Fibroblast of pulmonary artery (primary cell): Measurements from ENCODE around the gene PLCH1.

ENCODE experiments used
- DNase-seq: peaks from one replicate; pipeline ENCODE4 v3.0.0-alpha.2; 2010; ENCODE audit warnings: low read depth
- H3K4me3 ChIP-seq: replicated peaks from 2 replicates; pipeline ENCODE4 v1.5.1; 2011; ENCODE audit warnings: low read depth, mild to moderate bottlenecking, control low read depth, low read length, moderate library complexity
- TF ChIP-seq, protein P1 (sequence below): IDR thresholded peaks from 2 replicates; pipeline ENCODE4 v1.5.1; 2011; ENCODE audit warnings: mild to moderate bottlenecking, control low read depth, low read length, inconsistent platforms; ENCODE audit errors: missing control alignments

The PLCH1 gene

DNA sequence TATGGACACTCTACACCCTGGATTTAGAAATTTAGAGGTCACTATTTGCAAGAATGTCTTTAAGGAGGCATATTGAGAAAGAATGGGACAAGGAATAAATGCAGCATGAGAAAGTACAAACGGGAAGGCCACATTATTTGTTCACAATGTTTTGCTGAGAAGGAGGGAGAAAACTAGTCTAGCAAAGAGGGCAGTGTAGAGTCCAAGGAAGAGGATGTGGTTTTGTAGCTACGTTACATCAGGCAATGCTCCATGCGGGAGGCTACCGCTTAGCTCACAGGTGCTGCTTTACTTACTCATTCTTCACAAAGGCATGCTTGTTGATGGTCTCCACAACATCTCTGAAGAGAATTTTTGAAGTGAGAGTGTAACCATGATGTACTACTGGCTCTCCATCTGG lies 191.1 kb downstream of the PLCH1 start:
- DNase-seq = no peak
- H3K4me3 ChIP-seq = no peak overlapping the region
- TF ChIP-seq, protein P1, sequence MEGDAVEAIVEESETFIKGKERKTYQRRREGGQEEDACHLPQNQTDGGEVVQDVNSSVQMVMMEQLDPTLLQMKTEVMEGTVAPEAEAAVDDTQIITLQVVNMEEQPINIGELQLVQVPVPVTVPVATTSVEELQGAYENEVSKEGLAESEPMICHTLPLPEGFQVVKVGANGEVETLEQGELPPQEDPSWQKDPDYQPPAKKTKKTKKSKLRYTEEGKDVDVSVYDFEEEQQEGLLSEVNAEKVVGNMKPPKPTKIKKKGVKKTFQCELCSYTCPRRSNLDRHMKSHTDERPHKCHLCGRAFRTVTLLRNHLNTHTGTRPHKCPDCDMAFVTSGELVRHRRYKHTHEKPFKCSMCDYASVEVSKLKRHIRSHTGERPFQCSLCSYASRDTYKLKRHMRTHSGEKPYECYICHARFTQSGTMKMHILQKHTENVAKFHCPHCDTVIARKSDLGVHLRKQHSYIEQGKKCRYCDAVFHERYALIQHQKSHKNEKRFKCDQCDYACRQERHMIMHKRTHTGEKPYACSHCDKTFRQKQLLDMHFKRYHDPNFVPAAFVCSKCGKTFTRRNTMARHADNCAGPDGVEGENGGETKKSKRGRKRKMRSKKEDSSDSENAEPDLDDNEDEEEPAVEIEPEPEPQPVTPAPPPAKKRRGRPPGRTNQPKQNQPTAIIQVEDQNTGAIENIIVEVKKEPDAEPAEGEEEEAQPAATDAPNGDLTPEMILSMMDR = no peak

GRCh38 chr3:155553326-155553725 lies 191.5 kb downstream of the PLCH1 start:
- no peak for DNase-seq
- TF ChIP-seq, protein P1 = no peak
- H3K4me3 ChIP-seq = no peak overlapping the region

DNA sequence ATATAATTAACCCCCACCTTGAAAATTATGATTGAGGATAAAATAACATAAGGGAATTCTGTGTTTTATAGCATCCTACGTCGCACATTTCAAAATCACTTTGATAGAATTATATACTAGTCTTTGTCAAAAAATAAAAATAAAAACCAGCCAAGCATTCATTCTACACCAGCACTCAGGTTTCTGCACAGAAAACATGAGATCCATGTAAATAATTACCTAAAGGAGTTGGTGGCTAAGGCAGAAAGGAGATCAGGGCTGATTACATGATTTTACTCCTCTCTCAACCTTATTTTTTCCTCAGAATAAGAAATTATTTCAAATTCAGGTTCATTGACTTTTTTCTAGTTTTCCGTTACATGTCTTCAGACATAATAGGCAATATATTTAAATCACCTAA lies 194.5 kb downstream of the PLCH1 start:
- DNase-seq = no peak
- no peak overlapping the region for H3K4me3 ChIP-seq
- TF ChIP-seq, protein P1 = no peak

DNA sequence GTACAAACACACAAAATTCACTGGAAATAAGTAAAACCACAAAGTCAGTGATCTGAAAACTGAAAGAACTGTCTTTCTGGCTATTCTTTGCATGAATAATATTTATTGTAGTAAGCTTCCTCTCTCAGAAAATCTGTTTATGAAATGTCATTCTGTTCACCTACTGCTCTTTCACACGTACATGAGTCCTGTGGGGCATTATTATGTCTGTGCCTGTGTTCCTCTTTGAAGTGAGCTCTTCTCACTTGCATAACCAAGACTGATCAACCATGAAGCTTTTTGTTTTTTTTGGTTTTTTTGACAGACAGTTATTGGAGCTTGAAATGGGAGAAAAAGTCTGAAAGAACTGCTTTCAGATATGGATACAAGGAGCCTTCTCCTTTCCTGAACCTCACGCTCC lies 195.8 kb downstream of the PLCH1 start:
- H3K4me3 ChIP-seq = no peak overlapping the region
- TF ChIP-seq, protein P1 = no peak
- no peak for DNase-seq

GRCh38 chr3:155548195-155548594 lies 196.7 kb downstream of the PLCH1 start:
- TF ChIP-seq, protein P1 = no peak
- no peak for DNase-seq
- no peak overlapping the region for H3K4me3 ChIP-seq

DNA sequence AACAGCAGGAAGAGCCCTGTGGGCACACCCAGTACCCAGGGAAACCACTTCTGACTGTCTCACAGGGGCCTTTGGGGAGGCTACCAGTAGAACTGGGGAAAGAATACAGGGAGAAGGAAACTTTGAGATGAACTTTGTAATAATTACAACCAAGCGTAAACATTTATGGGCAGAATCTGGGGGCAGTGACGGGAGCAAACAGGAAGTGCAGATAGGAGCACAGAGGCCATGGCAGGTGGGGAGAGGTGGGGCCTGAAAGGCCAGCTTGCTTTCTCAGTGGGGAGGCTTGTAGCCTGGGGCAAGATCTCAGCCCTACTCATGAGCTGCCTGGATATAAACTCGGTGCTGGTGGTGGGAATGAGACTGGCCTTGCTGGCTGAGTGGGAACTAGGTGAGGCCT lies 209.8 kb downstream of the PLCH1 start:
- H3K4me3 ChIP-seq = no peak overlapping the region
- TF ChIP-seq, protein P1 = no peak
- no peak for DNase-seq

DNA sequence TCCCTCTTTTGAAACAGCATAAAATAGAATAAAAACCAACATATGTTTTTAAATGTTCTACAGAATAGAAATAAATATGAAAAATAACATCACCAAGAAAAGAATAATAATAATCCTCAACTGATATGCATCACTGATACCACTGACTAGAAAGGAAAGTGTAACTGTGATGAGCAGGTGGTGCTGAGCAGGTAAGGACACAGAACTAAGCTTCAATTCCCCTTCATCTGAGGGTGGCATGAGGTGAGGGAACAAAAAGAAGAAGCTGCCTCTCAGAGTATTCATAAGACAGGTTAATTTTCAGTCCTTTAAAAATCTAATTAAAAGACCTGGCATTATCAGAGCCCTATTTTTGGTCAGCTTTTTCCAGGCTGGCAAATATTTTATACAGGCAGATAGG lies 216.3 kb downstream of the PLCH1 start:
- TF ChIP-seq, protein P1 = no peak
- no peak overlapping the region for H3K4me3 ChIP-seq
- no peak for DNase-seq
